Measurements from ENCODE around the gene PSMD7. TPM values are rescaled to one million over a fixed set of nuclear protein-coding genes. Genes with fewer than 3 reads are reported as not detected.

The PSMD7 gene
- total RNA-seq, 1 experiment from 2014 or later, result 109 TPM

DNA sequence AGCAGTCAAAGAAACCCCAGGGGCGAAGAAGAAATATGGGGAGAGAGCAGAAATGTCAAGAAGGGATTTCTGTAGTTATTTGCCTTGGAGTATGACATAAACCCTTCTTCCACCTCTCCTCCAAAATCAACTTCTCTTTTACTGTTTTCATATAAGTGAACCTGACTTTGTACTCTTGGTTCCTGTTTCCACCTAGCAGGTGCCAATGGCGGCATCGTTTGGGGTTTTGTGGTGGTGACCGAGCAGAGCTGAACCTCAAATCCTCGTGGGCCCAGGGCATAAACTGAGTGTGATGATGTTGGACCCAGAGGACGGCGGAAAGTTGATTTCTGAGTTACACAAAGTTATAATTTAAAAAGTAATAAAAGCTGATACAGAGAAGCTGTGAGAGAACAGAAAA lies 39.6 kb upstream of the PSMD7 start:
- Histone ChIP-seq H3K27me3 (ENCODE audit: insufficient read depth, low read length) (peaks cover under 1% of the 10 kb centered on the region; the same call in 1 of the 2 replicates), H3K9me2 (ENCODE audit: insufficient read depth) (no peaks in the 10 kb centered on the region), H3K9me3 (ENCODE audit: control insufficient read depth in 1 of 2, insufficient read depth in 1 of 2, low read depth in 1 of 2, low read length in 2 of 2) (no peaks in the 10 kb centered on the region), H3K4me3 (replicated peaks in 1 of 2; ENCODE audit: low read depth in 1 of 2, low read length in 2 of 2) (no peak overlapping the region), H4K20me1 (ENCODE audit: insufficient read depth) (no peaks in the 10 kb centered on the region), H3K4me2 (ENCODE audit: low read length) (no peak overlapping the region), H3K36me3 (ENCODE audit: control insufficient read depth in 1 of 2, insufficient read depth in 2 of 2, low read length in 2 of 2) (no peaks in the 10 kb centered on the region), H3K4me1 (ENCODE audit: control insufficient read depth in 1 of 2, insufficient read depth in 2 of 2, low read length in 2 of 2) (no peaks in the 10 kb centered on the region), H3K9ac (ENCODE audit: low read length) (no peak overlapping the region), H3K27ac (ENCODE audit: low read depth, low read length) (no peak overlapping the region), H3K79me2 (ENCODE audit: insufficient read depth, low read length) (no peaks in the 10 kb centered on the region), H2AFZ (ENCODE audit: low read depth, low read length, poor library complexity, severe bottlenecking) (no peak overlapping the region)
- BruUV-seq (replicated peaks), result no TSS peak
- RAD21 ChIA-PET (ENCODE audit: low non-redundant PET in 1 of 2, low total read pairs in 2 of 2, uncharacterized antibody in 2 of 2, unreplicated experiment in 2 of 2), result no interaction called here
- ATAC-seq (no peak), DNase-seq (ENCODE audit: low read depth, low spot score) (no peak)
- POLR2A ChIA-PET, result no interaction called here
- CTCF ChIA-PET, result no interaction called here
- intact Hi-C loops (cut with micrococcal nuclease), result no loop called here
- TF ChIP-seq, protein P1, sequence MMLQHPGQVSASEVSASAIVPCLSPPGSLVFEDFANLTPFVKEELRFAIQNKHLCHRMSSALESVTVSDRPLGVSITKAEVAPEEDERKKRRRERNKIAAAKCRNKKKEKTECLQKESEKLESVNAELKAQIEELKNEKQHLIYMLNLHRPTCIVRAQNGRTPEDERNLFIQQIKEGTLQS (IDR thresholded peaks at IDR 0.05), result no peak
- TF ChIP-seq JUND (IDR thresholded peaks at IDR 0.05) (no peak), POLR2AphosphoS5 (IDR thresholded peaks at IDR 0.05; ENCODE audit: low read depth, low read length) (no peak), CEBPB (IDR thresholded peaks at IDR 0.05; ENCODE audit: low read depth) (no peak), SP1 (IDR thresholded peaks at IDR 0.05; ENCODE audit: low read depth) (no peak), REST (IDR thresholded peaks at IDR 0.05; ENCODE audit: low read depth) (no peak), ZFX (IDR thresholded peaks at IDR 0.05) (no peak), SIN3A (IDR thresholded peaks at IDR 0.05; ENCODE audit: low read depth) (no peak), FOSL1 (IDR thresholded peaks at IDR 0.05; ENCODE audit: low read depth) (no peak), CTCF (IDR thresholded peaks at IDR 0.05 in 2 of 3, conservative IDR thresholded peaks at IDR 0.05 in 1 of 3; ENCODE audit: borderline replicate concordance in 1 of 3, insufficient read depth in 1 of 3, low read depth in 2 of 3, low read length in 2 of 3) (no peak), TCF7L2 (IDR thresholded peaks at IDR 0.05; ENCODE audit: borderline replicate concordance, extremely low read depth, insufficient read depth, insufficient read length) (no peak), EZH2phosphoT487 (IDR thresholded peaks at IDR 0.05; ENCODE audit: borderline replicate concordance) (no peak), ELF1 (IDR thresholded peaks at IDR 0.05; ENCODE audit: borderline replicate concordance, low read depth) (no peak), RAD21 (IDR thresholded peaks at IDR 0.05; ENCODE audit: low read depth) (no peak), CBX3 (IDR thresholded peaks at IDR 0.05; ENCODE audit: low read depth) (no peak), MAX (IDR thresholded peaks at IDR 0.05) (no peak), EZH2 (IDR thresholded peaks at IDR 0.05) (no peak)
- TF ChIP-seq, protein P2, sequence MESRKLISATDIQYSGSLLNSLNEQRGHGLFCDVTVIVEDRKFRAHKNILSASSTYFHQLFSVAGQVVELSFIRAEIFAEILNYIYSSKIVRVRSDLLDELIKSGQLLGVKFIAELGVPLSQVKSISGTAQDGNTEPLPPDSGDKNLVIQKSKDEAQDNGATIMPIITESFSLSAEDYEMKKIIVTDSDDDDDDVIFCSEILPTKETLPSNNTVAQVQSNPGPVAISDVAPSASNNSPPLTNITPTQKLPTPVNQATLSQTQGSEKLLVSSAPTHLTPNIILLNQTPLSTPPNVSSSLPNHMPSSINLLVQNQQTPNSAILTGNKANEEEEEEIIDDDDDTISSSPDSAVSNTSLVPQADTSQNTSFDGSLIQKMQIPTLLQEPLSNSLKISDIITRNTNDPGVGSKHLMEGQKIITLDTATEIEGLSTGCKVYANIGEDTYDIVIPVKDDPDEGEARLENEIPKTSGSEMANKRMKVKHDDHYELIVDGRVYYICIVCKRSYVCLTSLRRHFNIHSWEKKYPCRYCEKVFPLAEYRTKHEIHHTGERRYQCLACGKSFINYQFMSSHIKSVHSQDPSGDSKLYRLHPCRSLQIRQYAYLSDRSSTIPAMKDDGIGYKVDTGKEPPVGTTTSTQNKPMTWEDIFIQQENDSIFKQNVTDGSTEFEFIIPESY (IDR thresholded peaks at IDR 0.05; ENCODE audit: extremely low read depth, insufficient replicate concordance, low read length), result no peak

Measured in HCT116 (cell line).